ENCODE results near the gene MICAL3.

DNA sequence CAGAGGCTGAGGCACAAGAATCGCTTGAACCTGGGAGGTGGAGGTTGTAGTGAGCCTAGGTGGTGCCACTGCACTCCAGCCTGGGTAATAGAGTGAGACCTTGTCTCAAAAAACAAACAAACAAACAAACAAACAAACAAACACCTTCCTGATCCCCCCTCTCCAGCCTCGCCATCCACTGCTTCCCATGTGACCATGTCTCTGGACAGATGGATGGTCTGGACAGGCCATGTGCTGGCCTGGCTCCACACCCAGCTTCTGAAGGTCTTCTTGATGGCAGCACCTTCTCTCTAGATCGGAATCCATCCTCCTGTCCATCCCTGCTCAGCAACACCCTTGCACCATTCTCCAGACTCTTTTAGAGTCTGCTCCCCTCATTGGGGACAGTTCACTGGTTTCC, 42.8 kb upstream of the MICAL3 start:
- no peak for TF ChIP-seq SUZ12 (IDR thresholded peaks at IDR 0.05)
- TF ChIP-seq ZNF384 (IDR thresholded peaks at IDR 0.05) = no peak
- TF ChIP-seq, protein P1, sequence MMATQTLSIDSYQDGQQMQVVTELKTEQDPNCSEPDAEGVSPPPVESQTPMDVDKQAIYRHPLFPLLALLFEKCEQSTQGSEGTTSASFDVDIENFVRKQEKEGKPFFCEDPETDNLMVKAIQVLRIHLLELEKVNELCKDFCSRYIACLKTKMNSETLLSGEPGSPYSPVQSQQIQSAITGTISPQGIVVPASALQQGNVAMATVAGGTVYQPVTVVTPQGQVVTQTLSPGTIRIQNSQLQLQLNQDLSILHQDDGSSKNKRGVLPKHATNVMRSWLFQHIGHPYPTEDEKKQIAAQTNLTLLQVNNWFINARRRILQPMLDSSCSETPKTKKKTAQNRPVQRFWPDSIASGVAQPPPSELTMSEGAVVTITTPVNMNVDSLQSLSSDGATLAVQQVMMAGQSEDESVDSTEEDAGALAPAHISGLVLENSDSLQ (IDR thresholded peaks at IDR 0.05) = no peak
- TF ChIP-seq FOXK2 (IDR thresholded peaks at IDR 0.05) = no peak
- no peak for TF ChIP-seq FOXA1 (IDR thresholded peaks at IDR 0.05)
- no peak for TF ChIP-seq CTBP1 (IDR thresholded peaks at IDR 0.05; ENCODE audit: borderline replicate concordance)
- TF ChIP-seq ELF4 (IDR thresholded peaks at IDR 0.05) = no peak
- TF ChIP-seq HDGF (IDR thresholded peaks at IDR 0.05; ENCODE audit: borderline replicate concordance) = no peak
- TF ChIP-seq BHLHE40 (IDR thresholded peaks at IDR 0.05; ENCODE audit: borderline replicate concordance) = no peak
